GM12872 (cell line): ENCODE results near the gene RAI1.
A peak's percentile ranks its signal among the peaks of the same experiment; 100 is the strongest.

Source experiments
- TF ChIP-seq, protein P1 (sequence below): IDR thresholded peaks from 3 replicates; pipeline ENCODE4 v1.5.1; 2011; ENCODE audit warnings: low read depth, mild to moderate bottlenecking, low read length, moderate library complexity; ENCODE audit not compliant: insufficient read depth

The RAI1 gene

GRCh38 chr17:17781591-17782496 lies 100.6 kb downstream of the RAI1 start:
- TF ChIP-seq, protein P1, sequence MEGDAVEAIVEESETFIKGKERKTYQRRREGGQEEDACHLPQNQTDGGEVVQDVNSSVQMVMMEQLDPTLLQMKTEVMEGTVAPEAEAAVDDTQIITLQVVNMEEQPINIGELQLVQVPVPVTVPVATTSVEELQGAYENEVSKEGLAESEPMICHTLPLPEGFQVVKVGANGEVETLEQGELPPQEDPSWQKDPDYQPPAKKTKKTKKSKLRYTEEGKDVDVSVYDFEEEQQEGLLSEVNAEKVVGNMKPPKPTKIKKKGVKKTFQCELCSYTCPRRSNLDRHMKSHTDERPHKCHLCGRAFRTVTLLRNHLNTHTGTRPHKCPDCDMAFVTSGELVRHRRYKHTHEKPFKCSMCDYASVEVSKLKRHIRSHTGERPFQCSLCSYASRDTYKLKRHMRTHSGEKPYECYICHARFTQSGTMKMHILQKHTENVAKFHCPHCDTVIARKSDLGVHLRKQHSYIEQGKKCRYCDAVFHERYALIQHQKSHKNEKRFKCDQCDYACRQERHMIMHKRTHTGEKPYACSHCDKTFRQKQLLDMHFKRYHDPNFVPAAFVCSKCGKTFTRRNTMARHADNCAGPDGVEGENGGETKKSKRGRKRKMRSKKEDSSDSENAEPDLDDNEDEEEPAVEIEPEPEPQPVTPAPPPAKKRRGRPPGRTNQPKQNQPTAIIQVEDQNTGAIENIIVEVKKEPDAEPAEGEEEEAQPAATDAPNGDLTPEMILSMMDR: no peak

DNA sequence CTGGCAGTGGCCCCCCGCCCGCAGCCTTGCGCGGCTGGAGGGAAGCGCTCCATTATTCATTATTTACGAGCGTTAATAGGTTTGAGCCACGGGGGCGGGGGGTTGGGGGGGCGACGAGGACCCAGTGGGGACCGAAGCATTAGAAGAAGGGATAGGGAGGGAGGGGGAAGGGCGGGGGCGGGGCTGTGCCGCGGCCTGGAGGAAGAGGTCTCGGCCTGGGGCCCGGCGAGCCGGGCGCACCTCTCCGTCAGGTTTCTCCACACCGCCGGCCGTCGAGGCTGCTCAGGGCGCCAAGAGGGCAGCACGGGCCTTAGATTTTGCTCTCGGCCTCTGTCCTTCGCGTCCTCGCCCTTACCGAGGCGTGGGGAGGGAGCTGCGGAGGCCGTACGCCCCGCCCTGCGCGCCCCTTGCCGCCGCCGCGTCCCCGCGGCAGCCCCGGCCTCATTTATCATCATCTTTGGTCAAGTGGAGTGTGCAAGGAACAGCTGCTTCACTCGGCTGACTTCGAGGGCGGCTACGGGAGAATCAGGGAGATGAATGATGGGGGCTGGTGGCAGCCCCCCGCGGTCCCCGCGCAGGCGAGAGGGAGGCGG lies 101.4 kb downstream of the RAI1 start:
- TF ChIP-seq, protein P1: no peak

GRCh38 chr17:17783116-17783824 lies 102.0 kb downstream of the RAI1 start:
- TF ChIP-seq, protein P1: peak; percentile 33; the same call in 1 of the 3 replicates

DNA sequence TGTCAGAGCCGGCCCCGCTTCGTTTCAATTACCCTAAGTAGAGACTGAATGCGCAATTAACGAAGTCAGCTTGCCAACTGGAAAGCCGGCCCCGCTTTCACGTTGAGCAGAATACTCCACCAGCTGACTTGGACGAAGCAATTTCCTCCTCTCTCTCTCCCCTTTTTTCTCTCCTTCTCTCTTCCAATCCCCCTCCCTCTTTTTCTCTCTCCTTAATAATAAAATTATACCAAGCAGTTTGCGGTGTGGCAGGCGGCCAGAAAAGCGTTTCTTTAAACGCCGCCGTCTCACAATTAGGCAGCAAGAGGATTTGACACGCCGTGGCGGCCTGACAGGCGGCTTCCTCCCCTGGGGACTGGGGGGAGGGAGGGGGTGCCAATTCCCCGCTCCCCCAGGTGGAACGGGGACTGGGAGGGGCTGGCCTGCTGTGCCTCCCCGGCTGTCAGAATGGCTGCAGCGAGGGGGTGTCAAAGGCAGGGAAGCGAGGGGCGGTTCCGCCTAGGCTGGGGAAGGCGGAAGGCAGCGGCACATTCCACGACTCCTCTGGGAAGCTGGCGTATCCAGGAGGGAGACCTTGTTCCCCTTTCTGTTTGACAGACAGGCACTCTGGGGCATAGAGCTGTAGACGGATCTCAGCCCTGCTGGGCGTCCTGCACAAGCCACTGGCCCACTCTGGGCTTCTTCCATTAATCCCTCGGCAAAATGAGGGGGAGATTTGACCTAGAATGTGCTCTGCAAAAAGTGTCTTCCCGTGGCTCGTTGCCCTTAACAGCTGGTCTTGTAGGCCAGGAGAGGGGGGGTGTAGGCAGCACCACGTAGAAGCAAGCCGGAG lies 102.8 kb downstream of the RAI1 start:
- TF ChIP-seq, protein P1: no peak

DNA sequence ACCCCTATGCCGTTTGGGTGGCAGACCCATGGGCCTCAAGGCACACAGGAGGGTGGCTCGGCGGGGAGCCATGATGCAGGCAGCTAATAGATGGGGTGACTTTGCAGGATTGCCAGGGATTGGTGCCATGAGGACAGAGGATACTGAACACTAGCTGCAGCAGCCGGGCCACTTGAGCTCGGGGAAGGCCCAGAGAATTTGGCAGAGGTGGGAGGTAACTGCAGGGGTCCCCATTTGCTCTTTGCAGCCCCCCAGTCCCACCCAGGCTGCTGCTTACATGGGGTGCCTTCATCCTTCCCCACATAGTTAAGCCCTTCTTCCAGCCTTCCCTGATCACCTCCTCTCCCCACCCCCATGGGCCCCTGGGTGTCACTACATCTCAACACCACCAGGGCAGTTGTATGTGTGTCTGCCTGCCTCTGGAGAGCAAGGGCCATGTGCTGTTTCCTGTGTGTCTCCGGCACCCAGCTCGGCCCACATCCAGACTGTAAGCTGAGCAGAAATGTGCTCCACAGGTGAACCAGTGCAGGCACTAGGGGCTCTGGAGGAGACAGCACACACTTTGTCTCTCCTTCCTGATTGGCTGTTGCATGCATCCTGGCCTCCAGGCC lies 103.5 kb downstream of the RAI1 start:
- TF ChIP-seq, protein P1: peak; percentile 49; the same call in 2 of the 3 replicates

DNA sequence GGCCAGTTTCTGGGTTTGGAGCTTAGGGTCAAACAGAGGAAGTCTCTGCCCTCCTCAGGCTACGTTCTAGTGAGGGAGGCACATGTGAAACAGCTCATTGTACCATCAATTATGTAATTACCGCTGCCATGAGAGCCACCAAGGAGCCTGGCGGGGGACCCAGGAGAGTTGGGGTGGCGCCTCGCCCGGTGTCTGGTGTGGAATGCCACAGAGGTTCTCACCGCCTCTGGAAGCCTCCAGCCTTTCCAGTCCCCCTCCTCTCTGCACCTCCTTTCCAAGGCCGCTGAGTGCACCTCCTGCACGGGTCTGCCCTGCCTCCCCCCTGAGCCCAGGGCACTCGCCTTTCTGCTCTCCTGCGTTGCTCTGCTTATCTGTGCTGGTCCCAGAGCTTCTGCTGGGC lies 104.1 kb downstream of the RAI1 start:
- TF ChIP-seq, protein P1: no peak
